NCI-H2171 treated with DMSO at 0.1 percent for 48 hours (cell line): ENCODE results near the gene PIN4.
A peak's percentile ranks its signal among the peaks of the same experiment; 100 is the strongest.
"Not testable (repeated sequence)": the region's sequence is repeated elsewhere in the genome, so short reads cannot be mapped to it uniquely, and the experiment has no call there.

ENCODE experiments used
- DNase-seq: peaks from one replicate; lab custom pipeline; 2025; lab: John Stamatoyannopoulos, UW

PIN4 gene

DNA sequence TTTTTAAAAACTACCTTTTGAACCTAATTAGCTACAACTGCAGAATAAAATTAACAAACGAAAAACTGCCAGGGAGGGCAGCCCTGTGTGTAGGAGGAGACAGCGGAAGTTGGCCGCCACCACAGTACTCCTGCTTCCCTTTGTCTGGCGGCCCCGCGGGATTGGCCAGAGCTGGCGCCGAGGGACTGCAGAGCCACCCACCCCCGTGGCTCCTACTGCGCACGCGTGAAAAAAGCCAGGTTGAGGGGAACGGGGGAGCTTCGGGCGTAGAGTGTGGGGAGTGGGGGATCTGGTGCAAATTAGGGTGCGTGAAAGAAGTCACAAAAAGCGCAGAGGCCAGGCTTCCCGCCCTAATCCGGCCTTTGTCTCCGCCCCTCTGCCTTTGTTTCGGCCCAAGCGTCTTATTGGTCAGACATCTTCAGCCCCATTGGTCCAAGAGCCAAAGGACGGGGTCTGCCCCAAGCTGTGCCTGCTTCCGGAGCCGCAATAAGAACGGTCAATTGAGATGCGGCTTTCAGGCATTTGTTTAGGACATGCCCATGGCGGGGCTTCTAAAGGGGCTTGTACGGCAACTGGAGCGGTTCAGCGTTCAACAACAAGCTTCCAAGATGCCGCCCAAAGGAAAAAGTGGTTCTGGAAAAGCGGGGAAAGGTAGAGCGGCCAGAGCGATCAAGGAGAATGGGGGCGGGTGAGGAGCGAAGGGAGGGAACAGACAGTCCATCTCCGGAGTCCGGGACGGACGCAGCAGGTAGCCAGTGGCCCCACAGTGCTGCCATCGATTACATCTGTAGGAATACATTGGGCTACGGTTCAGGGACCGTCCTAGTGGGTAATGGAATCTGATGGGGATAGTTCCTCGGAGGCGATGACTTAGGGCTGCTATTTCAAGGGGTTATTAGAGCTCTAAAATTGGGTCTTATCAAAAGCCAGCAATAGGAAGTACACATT, at the start of gene PIN4:
Gene PIN4, plus strand, starts transcription at position 580 of the 948 bp plus-strand sequence. Its CDS starts 29 bp downstream, at position 609.
- peak; percentile 96 for DNase-seq

DNA sequence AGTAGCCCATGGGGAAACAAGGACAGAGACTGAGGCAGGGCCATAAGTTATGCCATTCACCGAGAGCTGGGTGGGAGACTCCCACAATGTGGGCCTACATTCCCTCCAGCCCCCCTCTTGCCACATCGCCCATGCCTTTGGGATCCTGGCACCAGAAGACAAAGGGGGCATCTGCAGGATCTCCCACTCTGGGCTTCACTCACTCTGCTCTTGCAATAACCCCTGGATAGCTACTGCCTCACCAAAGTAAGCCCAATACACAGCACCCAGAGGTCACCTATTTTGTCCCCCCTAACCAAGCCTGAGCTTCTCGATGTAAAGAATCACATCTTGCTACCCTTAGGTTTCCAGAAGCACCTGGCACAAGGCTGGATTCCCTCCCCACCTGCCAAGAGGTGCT, 49.1 kb upstream of the PIN4 start:
- no peak for DNase-seq

DNA sequence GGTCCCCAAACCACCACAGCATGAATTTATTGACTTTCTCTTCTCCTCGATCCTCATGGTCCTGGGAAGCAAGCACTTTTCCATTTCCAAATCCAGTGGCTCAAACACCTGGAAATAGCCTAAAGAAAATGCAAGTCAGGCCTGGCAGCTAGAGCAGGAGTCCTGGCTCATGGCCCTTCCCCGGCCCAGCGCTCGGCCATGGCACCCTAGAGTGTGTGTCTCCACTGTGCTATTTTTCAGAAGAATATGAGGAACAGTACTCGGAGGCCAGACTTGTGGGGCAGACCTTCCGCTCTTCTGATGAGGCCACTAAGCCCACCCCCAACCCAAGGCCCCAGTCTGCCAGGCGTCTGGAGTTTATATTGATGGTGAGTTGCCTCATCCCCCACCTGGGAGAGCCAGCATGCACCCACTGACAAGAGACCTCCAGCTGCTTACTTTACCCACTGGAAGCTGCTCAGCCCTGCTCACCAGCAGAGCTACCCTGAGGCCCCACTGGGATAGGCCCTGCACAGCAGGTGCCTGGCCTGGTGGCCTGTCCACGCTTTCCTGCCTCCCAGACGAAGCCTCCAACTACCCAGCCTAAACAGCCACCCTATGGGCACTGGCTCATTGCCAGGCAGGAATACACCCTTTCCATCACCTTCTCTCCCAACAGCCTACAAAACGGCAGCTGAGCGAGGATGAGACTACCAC, 47.6 kb upstream of the PIN4 start:
- no peak for DNase-seq

DNA sequence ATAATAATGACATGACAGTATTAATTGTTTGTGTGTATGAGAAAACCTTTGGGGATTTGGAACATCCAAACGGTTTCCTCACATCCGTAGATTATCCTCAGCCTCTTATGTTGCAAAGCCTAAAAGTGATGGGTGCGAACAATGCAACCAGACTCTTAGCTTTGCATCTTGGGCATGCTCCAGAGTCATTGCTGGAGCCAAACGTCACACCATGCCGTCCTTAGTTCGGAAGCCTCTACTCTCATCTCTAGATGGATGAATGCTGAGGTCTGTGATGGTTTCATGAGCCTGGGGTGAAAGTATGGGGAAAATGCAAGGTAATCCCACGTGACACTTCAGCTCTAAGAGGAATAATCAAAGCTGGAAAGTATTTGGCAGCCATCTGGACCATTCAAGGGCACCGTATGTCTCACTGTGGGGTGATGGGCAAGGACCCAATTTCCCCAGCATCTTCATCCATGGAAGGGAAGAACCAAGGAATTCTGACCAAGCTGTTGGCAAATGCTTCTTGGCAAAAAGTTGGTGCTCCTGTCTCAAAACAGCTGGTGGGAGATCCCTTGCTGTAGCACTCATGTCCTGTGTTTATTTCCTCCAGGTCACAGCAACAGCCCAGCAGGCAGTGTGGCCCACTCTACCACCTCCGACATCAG, 43.6 kb upstream of the PIN4 start:
- DNase-seq, result peak; percentile 47

DNA sequence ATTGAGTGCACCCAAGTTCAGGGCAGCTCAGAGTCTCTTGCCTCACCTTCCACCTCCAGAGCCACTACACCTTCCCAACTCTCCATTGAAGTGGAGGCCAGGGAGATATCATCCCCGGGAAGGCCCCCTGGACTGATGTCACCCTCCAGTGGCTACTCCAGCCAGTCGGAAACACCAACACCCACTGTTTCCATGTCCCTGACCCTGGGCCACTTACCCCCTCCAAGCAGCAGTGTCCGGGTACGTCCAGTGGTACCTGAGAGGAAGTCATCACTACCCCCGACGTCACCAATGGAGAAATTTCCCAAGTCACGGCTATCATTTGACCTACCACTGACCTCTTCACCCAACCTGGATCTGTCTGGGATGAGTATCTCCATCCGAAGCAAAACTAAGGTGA, 42.0 kb upstream of the PIN4 start:
- DNase-seq, result no peak

DNA sequence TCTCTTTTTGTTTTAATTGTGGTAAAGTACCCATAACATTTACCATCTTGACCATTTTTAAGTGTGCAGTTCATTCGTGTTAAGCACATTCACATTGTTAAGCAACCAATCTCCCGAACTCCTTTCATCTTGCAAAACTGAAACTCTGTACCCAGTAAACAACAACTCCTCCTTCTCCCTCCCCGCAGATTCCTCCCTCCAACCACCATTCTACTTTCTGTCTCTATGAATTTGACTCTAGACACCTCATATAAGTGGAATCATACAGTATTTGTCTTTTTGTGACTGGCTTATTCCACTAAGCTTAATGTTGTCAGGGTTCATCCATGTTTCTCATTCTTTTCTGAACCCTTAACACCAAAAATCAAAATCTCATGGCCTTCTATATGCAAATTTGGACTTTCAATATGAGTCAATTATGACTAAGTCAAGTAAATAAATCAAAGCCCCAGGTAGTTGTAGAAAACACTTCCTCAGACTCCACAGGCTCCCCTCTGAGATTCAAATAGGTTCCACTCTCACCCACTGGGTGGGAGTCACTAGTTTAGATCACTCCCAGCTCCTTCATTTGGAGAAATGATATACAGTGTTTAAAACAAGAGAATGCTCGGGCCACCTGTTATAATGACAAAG, 40.1 kb upstream of the PIN4 start:
- DNase-seq, result peak; percentile 4

DNA sequence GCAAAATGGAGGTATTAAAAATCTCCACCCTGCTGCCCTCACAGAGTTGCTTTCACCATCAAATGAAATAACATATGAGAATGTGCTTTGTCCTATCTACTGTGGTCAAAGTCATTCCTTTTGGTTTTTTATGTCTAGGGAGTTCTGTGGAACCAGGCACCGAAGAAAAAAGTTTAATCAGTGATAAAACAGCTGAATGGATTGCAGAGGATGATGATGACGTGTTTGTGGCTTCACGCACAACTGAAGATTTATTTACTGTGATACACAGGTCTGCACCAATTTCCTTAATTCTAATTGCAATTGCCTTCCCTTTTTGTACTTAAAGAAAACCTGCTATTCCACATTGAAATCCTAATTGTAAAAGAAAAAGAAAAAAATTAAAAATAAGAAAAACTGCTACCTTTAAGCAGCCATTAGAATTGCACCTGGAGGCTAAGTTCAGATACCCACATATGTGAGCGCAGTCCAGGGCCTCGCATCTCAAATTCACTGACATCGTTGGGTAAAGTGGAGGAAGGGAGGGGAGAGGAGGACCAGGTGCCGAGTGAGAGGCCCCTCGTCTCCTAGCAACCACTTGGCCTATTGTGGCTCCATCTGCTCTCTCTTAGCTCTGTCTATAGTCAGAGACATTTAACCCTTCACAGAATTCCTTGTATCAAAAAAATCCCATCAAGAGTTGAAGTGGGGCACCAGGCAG, 39.3 kb upstream of the PIN4 start:
- peak; percentile 94 for DNase-seq

DNA sequence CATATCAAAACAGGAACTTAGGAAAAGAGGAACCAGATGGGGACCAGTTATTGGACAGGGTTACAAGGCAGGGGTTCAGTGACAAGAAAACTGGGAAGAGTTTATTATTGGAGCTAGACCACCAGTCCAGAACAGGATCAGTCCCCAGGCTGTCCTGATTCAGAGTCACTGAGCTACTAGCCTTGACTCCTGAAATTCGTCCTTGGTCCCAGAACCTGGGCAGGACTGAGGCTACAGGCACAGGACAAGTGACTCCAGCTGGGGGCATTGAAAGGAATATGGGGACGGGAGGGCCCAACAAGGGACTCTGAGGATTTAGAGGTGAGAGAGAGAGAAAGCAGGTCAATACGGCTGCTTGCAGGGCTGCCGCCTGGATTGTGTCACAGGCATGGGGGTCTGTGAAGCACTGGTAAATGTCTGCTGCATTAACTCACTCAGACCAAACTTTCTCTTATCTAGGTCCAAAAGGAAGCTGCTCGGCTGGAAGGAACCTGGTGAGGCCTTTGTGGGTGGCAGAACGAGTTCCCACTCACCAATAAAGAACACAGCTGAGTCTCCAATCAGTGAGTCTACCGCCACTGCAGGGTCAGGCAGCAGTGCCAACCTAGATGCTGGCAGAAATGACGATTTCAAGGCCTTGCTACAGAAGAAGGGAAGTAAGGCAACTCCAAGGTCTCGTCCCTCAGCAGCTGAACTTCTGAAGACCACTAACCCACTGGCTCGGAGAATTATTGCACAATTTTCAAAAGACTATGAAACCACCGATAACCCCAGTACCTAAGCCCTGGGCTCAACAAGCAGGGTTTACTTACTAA, 38.6 kb upstream of the PIN4 start:
- no peak for DNase-seq

DNA sequence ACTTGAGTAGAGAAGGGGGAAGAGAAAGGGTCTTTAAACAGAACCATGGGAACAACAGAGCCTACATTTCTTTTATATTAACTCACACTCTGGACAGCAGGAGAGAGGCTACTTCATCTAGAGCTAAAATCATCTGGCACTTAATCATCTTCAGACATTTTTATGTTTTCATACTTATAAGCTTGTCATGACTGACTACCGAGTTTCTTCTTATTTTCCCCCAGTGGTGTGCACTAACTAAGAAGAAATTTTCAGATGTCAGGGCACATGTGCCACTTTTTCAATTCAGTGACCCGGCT, 38.0 kb upstream of the PIN4 start:
- no peak for DNase-seq

DNA sequence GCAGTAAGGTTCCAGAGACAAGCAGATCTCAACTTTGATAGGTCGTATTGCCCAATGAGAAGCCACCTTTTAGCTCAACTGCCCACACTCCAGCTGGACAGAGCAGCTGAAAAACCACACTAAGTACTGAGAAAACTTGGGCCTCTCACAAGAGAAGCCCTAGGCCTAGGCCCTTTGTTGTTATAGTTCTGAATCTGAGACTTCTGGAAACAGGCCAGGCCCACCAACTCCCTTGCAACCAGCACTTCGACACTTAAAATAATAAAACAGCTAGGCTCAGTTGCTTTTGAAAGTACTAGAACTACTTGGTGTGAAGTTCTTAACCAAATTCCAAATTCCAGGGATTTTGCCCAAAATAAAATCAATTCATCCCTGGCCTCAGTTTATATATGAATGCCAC, 36.4 kb upstream of the PIN4 start:
- no peak for DNase-seq

DNA sequence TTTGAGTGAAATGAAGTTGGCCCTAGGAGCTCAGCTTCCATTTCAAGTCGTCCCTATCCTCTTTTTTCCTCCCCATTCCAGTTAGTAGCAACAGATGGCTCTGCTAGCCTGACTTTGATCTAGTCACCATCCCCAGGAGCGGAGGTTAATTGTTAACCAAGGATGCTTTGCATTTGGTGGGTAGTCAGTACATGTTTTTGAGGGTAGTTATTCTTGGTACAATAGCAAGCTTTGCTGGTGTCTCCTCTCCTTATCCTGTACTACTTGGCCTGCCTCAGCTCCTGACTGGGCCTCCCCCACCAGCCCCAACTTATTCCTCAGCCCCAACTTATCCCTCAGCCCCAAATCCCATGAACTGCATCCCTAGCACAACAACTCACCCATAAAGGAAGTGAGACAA, 35.0 kb upstream of the PIN4 start:
- no peak for DNase-seq

DNA sequence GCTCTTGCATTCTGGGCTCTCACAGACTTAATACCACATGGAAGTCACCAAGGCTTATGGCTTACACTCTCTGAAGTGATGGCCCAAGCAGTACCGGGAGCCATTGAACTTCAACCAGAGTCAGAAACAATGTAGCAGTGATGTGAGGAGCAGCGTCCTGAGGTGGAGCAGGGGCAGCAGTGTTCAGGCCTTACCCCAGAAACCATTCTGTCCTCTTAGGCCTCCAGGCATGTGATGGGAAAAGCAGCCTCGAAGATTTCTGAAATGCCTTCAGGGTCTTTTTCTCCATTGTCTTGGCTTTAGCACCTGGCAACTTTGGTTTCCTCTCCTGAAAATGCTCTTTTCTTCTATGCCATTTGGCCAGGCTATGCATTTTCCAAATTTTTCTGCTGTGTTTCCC, 22.8 kb upstream of the PIN4 start:
- no peak for DNase-seq

DNA sequence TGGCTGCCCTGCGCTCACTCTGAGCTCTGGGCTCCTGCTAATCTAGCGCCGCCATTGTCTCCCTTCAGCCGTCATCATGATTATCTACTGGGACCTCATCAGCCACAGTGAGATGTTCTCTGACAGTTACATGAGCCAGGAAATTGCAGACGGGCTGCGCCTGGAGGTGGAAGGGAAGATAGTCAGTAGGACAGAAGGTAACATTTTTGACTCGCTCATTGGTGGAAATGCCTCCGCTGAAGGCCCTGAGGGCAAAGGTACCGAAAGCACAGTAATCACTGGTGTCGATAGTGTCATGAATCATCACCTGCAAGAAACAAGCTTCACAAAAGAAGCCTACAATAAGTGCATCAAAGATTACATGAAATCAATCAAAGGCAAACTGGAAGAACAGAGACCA, 21.8 kb upstream of the PIN4 start:
- no peak for DNase-seq

DNA sequence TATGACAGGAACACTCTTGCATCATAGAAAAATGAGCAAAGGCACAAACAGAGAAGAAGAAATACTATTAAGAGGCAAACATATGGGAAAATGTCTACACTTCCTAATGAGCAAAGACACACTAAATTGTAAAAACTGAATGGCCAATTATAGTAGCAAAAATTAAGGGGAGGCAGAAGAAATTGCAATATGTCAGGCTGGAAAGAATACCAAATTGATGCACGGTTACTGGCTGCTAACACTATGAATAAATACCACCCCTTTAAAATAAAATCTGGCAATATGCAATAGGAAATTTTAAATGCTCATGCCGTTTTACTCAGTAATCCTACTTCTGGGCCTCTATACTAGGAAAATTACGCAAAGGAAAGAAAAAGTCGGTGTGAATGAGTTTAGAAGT, 16.0 kb upstream of the PIN4 start:
- no peak for DNase-seq

DNA sequence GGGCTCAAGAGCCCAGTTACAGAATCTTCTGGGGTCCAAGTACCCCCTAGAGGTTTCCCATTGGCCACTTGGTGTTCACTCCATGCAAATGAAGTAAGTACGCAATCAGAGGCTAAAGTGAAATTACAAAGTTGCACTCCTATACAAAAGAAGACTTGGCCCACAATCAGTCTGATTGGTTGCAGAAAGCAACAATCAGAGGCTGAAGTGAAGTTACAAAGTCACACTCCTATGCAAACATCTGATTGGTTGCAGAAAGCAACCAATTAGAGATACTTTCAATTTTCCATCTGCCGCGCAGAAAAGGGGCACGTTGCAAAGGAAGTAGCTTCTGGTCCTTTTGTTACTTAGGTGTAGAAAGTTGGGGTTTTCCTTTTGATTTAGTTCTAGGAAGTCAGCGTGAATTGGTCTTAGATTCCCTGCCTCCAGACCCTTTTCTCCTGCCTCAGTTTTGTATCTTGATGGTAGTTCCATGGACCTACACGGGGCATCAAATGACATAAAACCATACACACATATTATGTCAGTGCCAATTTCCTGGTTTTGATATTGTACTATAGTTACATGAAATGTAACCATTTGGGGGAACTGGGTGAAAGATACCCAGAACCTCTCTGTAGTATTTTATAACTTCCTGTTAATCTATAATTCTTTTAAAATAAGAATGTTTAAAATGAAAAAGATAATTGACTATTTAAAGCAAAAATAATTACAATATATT, 12.4 kb upstream of the PIN4 start:
- no peak for DNase-seq

DNA sequence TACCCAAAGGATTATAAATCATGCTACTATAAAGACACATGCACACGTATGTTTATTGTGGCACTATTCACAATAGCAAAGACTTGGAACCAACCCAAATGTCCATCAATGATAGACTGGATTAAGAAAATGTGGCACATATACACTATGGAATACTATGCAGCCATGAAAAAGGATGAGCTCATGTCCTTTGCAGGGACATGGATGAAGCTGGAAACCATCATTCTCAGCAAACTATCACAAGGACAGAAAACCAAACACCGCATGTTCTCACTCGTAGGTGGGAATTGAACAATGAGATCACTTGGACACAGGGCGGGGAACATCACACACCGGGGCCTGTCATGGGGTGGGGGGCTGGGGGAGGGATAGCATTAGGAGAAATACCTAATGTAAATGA, 5.3 kb upstream of the PIN4 start:
- DNase-seq, result not testable (repeated sequence)

DNA sequence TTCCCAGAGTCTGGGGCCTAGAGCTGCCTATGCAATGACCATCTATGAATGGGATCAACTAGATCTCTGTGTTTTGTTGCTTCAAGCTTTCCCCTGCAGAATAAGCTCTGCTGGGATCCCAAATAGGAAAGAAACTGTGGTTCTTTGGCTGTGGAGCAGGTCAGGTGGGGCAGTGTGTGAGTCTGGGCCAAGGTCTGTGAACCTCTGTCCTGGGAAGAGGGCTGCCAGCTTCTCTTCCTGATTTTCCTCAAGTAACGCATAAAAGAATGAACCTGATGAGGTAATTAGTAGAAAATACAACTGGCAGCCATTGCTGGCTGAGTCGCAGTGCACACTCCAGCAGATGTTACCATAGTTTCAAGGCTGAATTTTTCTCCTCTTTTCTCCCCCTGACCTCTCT, 4.6 kb upstream of the PIN4 start:
- no peak for DNase-seq

DNA sequence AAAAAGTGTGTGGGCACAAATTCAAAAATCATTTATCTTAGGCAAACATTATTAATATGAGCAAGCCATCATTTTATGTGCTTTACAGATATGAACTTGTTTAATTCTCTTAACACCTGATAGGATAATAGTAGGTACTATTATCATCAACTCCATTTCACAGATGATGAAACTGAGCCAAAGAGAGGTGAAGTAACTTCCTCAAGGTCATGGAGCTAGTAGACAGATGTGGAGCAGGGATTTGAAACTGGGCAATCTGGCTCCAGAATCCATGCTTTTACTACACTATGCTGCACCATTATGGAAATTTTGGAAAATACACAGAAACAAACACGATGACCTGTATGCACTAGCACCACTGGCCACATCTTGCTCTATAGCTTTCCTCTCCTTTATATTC, 1.0 kb upstream of the PIN4 start:
- DNase-seq, result peak; percentile 39

DNA sequence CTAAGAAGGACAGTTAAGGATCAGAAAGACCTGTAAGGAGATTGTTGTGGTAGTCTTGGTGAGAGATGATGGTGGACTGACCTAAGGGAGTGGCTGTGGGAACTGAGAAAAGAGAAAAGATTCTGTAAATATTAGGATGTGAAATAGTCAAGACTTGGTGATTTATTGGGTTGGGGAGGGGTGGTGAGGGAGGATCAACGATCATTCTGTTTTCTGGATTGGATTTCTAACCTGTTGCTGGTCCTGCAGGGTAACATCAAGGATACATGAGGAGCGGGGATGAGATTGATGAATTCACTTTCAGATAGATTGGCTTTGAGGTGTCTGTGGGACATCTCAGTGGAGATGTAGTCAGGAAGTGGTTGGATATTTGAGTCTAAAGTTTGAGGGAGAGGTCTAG, 1.4 kb downstream of the PIN4 start:
- DNase-seq, result no peak

DNA sequence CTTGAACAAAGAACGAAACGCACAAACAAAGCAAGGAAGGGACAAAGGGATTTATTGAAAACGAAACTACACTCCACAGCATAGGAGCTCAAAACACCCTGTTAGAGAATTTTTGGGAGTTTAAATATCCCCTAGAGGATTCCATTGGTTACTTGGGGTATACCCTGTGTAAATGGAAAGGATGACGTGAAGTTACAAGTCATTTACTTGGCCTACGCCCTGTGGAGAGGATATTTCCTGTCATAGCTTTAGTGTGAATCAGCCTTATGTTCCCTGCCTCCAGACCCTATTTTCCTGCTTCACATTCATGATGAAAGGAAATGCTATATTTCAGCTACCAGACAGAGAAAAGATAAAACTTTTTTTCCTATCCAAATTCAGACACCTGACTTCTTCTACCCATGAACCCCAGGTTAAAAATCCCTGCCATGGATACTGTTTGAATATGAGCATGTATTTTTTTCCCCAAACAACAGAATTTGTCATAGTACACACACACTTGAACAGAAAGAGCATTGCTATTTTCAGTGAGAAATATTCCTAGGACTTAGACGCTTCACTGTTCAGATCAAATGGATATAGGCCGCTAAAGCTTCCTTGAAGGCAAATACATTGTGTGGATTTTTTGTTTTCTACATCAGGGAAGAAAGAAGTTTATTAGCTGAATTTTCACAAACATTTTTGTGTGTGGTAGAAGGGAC, 20.4 kb downstream of the PIN4 start:
- DNase-seq, result no peak
